B cell (primary cell): Measurements from ENCODE around the gene ODF4.

ENCODE experiments used
- EZH2 ChIP-seq: IDR thresholded peaks from 2 replicates; pipeline ENCODE4 v1.6.1; 2012; ENCODE audit warnings: borderline replicate concordance, low read depth, mild to moderate bottlenecking, moderate library complexity, low read length; ENCODE audit not compliant: insufficient read depth, poor library complexity, severe bottlenecking
- TF ChIP-seq, protein P1 (sequence below): fragments of 200-600 bp; IDR thresholded peaks from one replicate; pipeline ENCODE4 v1.8.0; 2022; ENCODE audit warnings: antibody characterized with exemption, mild to moderate bottlenecking

DNA sequence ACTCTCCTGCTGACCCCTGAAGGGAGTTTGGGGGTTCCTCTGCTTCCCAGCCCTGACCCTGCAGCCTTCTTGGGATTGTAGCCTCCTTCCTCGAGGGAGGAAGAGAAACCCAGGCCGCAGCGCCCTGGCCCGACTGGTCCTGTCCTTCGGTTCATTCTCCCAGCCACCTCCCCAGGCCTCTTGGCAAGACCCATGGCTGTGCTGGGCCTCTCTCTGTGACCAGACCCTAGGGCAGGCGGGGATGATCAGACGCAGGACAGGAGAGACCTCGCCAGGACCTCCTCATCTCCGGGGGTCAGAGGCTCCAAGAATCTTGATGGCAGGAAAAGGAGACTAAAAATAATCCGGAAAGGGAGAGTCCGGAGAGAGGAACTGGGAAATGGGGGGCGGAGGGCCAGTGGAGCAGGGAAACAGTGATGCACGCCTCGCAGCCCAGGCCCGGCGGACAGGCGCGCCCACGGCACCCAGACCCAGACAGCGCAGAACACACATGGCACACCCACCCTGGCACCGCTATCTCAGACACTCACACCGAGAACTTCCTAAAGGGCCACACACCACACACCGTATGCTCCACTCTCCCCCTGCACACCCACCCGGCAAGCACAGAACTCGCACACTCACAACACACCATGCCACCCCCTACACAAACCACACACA is 28.4 kb upstream of the ODF4 start:
- no peak for TF ChIP-seq EZH2
- TF ChIP-seq, protein P1, sequence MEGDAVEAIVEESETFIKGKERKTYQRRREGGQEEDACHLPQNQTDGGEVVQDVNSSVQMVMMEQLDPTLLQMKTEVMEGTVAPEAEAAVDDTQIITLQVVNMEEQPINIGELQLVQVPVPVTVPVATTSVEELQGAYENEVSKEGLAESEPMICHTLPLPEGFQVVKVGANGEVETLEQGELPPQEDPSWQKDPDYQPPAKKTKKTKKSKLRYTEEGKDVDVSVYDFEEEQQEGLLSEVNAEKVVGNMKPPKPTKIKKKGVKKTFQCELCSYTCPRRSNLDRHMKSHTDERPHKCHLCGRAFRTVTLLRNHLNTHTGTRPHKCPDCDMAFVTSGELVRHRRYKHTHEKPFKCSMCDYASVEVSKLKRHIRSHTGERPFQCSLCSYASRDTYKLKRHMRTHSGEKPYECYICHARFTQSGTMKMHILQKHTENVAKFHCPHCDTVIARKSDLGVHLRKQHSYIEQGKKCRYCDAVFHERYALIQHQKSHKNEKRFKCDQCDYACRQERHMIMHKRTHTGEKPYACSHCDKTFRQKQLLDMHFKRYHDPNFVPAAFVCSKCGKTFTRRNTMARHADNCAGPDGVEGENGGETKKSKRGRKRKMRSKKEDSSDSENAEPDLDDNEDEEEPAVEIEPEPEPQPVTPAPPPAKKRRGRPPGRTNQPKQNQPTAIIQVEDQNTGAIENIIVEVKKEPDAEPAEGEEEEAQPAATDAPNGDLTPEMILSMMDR: no peak
